Stimulated activated CD4-positive, alpha-beta T cell treated with anti-CD3 and anti-CD28 coated beads, Interleukin-1b, Interleukin-23, amount 100 ng/mL, for 48 hours (primary cell): ENCODE data around the gene DNASE1L3.
A peak's percentile ranks its signal among the peaks of the same experiment; 100 is the strongest.

Experiments used
- DNase-seq: peaks from one replicate; pipeline ENCODE4 v3.0.0-alpha.2; 2020

DNASE1L3 gene

DNA sequence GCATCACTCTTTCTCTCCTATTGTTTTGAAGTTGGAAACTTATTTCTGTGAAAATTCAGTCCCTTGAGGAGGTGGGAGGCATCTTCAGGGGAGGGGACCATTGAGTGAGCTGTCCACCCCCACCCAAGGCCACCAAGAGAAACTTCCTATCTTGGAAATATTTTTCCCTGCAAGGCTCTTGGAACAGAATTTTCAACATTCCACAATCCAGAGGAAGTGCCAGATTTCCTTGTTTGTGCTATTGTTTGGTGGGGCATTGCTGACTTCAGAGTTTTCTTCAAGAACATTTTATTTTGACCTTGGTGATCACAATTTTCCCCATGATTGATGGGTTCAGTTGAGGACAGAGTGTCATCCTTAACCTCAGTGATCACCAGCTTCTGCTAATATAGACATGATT lies 12.0 kb downstream of the DNASE1L3 start:
- DNase-seq = no peak

DNA sequence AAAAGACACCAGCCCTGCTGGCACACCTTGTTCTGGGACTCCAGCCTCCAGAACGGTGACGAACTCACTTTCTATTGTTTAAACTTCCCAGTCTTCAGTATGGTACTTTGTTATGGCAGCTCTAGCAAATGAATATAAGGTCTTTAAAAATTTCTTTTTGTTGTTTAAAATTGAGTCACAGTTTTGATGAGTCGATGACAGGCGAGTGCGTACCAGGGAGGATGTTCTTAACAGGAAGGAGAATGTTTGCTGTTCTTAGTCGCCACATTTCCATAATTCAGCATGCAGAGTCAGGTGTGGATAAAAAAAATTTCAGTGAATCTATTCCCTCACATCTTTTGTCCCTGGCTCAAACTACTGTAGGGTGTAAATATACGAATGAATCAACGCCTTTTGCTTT lies 12.4 kb downstream of the DNASE1L3 start:
- no peak for DNase-seq

DNA sequence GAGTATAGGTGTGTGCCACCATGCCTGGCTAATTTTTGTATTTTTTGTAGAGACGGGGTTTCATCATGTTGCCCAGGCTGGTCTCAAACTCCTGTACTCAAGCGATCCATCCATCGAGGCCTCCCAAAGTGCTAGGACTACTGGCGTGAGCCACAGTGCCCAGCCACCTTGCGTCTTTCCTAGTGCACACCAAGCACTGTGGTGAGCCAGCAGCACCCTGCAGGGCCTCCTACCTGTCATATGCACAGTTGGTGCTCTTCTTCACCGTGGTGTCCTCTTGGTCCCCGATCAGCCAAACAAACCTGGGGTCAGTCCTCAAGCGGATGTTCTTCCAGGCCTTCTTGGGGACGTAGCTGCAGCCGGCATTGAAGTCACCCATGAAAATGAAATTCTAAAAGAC lies 13.2 kb downstream of the DNASE1L3 start:
- no peak for DNase-seq

DNA sequence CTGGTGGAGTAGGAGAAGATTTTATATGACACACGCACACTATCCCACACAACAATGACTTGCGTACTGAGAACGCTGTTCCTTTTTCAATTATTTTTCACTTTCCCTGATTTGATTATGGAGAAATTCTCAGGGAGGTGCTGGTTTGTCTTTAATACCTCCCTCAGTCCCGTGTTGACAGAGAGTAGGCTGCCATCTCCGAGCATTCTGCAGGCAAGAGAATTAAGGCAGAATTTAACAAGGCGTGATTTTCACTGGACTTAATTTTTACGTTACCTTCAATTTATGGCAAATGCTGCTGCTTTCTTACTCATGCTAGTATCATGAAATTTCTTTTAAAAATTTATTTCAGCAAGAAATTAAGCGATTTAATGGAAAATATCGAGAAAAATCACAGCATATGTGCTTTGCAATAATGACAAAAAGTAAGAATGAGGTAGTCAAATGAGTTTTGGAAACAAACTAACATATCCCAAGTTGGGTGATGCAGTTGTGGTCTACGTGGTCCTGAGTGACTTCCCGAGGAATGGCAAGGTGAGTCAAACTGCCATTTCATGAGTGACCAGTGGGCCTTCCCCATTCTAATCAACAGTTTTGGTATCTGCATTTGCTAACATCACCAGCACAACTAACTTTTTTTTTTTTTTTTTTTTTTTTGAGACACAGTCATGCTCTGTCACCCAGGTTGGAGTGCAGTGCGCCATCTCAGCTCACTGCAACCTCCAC lies 16.9 kb downstream of the DNASE1L3 start:
- DNase-seq = no peak

DNA sequence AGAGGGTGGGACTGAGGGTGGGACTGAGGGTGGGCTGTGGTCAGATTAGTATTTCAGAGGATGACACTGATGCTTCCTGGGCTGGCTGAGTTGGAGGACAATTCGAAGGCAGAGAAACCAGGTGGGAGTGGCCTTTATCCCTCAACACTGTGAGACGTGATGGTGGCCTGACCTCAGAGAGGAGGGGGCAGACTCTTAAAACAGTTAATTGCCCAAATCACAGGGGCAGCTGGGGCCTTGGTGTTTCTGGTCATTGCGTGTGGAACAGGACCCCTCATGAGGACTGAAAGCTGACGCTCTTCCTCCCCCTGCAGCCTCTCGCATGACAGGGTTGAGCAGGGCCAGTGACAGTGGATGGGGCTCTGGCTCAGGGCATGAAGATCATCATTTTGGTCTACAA lies 18.7 kb downstream of the DNASE1L3 start:
- no peak for DNase-seq

DNA sequence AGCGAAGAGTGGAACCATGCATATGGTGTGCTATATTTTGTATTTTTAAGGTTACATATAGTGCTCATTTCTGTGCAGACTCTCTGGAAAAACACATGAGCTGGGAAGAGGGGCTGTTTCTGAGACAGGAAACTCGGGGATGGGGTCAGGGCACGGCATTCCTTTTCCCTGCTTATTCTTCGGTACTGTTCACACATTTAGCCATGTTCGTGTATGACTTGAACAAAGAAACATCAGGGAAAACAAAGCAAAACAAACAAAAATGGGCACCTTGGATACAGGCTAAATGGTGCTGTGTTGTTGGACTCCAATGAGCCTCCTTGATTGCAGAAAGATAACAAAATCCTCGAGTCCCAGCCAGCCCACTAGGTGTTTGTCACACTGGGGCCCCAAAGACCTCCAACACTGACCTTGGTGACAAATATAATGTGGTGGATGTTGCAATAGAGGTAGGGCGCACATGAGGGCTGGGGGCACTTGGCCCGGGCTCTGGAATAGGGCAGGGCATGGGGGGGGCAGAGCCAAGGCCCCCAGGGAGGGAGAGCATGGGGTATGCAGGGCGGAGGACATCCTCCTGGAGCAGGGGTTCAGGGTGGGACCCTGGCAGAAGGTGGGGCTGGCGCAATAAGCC lies 19.3 kb downstream of the DNASE1L3 start:
- DNase-seq = no peak

DNA sequence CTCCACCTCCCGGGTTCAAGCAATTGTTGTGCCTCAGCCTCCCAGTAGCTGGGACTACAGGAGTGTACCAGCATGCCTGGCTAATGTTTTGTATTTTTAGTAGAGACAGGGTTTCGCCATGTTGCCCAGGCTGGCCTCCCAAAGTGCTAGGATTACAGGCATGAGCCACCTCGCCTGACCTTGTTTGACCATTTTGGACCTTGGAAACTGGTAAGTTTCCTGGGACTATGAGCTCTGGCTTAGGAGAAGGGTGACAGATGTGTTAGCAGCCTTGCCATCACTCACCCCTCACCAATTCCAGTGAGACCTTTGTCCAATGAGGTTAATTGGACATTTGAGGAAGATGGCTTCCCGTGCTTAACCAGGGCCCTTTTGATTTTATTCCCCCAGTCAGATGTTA lies 19.9 kb downstream of the DNASE1L3 start:
- no peak for DNase-seq

DNA sequence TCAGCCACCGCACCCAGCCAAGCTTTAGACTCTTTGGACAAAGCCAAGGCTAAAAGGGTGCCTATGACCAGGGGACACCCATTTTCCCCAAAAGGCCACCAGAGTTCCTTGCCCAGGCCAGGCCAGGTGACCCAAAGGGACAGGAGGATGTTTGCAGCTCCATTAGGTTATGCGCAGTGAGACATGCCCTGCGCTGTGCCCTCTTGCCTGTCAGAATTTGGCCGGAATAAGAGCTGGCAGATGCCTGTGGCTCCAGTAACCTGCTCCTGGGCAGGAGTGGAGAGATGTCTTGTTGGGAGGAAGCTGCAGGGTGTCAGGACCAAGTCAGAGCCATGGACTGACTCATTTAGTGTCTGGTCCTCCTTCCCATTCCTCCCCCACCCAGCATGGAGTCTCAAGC lies 20.5 kb downstream of the DNASE1L3 start:
- DNase-seq = no peak

DNA sequence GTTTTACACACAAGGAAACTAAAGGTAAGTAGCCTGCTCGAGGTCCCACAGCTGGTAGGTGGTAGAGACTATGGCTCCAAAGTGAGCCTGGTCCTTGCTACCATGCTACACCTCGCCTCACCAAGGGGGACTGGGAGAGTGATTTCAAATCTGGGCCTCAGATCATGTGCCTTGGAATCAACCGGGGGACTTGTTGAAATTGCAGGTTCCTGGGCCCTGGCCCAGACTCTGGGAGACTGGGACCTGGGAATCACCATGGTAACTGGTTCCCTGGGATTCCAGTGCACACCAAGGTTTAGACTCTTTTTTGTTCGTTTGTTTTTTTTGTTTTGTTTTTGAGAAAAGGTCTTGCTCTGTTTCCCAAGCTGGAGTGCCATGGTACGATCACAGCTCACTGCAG lies 21.1 kb downstream of the DNASE1L3 start:
- DNase-seq = no peak

DNA sequence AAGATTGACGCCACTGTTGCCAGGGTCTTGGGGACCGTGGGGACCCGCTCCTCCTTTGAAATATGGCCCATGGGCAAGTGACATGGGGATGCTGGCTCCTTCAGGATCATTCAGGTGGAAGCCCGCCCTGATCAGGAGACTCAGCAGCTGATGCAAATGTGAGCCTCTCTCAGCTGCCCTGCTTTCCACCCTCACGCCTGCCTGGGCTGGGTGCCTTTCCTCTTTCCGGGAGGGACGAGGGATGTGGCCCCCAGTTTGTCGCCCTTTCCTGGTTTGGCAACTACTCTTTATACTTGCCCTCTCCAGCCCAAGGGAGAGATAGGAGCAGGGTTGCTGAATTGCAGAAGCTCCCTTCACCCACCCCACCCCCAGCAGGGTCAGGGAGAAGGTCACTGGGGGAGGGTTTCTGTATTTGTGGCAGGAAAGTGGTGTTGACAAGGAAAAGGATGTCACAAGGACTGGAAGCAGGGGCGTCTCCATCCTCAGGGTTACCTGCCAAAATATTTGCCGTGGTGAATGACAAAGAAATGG lies 21.8 kb downstream of the DNASE1L3 start:
- no peak for DNase-seq

DNA sequence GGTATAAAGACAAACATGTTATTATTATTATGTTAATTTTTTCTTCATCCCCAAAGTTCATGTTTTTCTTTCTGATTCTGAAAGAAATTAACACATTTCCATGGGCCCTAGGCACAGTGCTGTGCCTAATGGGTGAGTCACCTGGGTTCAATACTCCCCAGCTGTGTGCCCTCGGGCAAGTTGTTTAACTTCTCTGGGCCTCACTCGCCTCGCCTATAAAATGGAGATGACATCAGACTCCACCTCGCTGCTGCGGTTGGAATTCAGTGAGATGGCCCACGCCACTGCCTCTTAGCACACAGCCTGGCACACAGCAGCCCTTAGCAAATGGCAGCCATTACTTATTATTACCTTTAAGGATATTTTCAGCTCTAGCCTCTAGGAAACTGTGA lies 22.6 kb downstream of the DNASE1L3 start:
- no peak for DNase-seq

DNA sequence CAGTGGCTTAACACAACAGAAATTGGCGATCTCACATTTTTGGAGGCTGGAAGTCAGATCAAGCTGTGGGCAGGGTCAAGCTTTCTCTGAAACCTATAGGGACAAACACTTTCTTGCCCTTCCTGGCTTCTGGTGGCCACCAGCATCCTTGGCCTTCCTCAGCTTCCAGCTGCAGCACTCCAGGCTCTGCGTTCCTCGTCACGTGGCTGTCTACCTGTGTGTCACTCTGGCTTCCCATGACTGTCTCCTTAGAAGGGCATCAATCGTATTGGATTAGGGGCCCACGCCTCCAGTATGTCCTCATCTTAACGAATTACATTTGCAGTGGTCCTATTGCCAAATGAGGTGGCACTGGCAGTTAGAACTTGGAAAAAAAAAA lies 25.8 kb downstream of the DNASE1L3 start:
- no peak for DNase-seq

DNA sequence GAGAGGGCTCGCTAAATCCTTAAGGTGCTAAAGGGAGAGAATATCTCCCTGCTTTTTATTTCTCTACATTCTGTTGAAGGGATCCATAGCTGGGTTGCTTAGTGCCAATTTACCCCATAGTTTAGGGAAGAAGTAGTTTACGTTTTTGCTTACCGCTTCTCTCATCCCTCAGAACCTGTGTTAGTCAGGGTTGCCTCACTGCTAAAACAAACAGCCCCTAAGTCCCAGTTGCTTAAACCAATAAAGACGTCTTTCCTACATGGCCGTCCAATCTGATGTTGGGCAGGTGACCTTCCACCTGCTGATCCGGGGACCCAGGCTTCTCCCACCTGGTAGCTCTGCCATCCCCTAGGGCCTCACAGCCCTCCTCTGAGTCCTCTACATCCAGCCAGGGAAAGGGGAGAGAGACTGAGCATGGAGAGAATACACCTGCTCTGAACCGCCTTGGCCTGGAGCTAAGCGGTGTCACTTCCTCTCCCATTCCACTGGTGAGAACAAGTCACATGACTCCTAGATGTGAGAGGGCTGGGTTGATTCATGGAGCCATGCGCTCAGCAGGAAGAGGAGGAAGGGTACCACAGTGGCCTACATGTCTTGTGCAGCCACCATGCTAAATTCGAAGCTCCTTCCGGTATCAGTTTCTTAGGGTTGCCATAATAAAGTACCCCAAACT lies 26.3 kb downstream of the DNASE1L3 start:
- no peak for DNase-seq

DNA sequence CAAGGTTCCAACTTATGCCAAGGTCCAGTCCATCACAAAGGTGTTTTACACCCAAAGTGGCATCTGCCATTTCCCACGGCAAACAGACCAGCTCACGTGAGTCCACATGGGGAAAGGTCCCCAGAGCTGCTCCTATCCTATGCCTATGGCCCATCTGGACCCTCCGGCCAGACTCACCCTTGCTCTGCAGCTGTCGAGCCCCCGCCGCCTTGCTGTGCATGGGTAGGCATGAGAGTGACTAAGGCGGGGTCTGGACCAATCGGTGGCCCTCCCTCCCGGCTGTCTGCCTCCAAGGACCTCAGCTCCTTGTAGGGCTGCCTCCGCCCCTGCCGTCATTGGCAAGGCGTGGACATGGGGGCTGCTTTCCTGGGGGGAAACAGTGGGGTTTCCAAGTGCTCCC lies 26.9 kb downstream of the DNASE1L3 start:
- no peak for DNase-seq

DNA sequence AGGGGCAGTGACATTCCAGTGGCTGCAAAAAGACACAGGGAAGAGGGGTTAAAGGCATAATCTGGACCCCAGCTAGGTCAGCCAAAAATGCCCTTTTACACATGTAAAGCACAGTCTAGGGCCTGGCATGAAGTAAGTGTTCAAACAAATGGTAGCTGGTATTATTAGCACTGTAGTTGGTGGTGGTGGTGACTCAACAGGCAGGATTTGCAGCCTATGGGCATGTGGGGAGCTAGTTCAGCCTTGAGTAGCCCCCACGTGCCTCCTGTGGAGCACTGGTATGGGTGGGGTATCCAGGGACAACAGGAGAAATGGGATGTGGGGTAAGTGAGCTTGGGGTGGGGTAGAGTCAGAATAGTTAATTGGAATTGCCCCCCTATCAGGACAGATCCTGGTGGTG lies 27.6 kb downstream of the DNASE1L3 start:
- DNase-seq = no peak

DNA sequence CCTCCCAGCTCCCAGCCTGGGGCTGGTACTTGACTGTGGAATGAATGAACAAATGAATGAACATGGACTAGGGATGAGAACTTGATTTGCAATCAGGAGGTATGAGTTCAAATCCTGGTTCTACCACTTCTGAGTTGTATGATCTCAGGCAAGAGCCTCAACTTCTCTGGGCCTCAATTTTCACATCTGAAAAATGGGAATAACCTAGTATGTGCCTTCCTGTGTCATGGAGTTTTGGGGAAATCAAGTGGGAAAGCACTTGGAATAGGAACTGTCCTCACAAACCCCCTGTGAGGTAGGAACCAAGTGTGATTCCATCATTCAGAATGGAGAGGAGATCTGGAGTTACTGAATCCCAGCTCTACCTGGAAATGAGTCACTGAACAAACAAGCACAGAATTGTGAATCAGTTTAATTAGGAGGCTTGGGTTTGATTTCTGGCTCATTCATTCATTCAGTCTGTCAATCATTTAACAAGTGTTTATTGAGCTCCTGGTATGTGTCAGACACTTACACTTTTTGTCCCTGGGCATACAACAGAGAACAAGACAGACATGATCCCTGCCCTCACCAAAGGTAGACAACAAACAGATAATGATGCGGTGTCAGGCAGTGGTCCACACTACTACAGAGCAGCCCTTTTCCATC lies 29.7 kb downstream of the DNASE1L3 start:
- no peak for DNase-seq

DNA sequence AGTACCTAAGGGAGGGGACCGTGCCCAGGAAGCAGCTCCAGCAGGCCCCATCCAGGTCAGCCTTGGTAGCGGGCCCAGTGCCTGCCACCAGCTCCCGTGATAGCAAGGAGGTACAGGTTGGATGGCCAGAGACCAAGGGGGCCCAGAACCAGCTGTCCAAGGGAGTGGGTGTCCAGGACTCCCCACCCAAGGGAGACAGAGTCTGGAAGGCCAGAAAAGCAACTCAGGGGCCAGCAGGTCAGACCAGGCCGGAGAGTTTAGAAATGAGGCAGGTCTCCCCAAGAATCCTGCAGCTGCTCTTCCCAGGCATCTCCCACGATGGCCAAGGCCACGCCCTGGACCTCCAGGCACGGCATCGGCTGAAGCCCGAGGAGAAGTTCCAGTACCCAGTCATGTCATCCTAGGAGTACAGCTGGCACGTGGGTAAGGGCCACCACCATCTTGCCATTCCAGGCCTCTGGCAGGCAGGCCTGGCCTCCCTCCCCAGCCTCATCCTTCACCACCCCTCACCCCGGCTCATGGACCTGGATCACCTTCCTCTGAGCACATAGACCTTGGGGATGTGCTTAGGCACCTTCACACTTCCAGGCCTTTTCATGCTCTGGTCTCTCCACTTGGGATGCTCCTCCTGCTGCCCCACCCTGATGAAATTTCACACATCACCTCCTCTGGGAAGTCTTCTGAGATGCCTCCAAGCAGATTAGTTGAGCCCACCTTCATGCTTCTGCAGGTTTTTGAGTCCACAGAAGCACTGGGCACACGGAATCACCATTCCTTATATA lies 30.5 kb downstream of the DNASE1L3 start:
- DNase-seq = no peak

DNA sequence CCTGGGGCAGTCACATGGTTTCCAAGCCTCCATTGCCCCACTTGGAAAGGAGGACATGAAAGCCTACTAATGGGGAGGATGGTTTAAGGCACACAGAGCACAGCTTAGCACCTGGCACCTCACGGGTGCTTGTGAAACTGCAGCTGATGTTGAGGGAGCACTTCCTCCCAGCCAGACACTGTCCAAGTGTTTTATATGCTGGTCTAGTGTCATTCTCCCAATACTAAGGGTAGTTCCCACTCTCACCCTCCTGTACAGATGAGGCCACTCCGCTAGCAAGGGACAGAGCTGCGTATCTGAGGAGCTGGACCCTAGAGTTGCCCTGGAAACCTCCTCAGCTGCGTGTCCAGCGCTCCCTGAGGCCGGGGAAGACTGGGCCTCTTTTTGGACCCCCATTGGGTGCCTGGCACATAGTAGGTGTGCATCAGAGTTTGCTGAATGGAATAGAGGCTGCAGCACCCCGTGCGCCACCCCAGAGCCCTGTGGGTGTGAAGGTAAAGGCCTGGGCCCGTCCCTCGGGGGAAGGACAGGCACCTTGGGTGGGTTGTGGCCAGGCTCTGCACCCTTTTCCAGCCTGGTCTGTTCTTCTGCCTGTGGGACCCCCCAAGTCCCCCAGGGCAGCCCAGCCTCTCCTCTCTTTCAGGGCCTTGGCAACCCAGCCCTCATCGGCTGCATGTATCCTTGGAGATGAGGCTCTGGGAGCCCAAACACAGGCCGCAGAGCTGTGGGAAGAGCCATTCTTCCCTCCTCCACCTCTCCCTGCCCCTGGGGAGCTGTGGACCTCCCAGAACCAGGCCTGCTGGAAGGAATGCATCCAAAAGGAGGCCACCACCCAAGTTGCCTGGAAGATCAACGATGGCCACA lies 31.3 kb downstream of the DNASE1L3 start:
- DNase-seq = no peak

DNA sequence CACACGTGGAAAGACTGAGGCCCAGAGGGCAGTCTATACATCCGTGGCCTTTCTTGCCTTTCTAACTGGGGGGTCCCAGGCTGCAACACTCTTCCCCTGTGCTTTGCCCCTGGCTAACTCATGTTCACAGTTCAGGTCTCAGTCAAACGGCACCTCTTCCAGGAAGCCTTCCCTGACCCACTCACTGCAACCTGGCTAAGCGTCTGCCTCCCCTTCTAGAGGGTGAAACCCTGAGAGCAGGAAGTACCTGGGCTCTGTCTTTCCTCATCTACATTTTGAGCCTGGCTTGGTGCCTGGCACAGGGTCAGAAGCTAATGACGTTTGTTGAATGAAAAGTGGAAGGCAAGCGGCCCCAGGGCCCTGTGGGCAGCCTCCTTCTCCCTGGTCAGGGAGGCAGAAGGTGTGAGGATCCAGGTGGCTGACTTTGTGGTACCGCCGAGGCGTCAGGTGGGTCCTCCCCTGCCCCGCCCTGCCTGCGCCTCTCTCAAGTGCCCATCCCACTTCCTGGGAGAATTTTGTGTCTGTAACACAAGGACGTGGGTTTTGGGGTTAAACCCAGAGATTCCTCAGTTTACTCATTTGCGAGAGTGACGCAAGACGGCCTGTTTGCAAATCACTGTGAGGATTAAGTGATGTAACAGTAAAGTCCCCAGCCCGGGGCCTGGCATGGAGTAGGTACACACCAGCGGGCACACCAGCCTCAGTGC lies 32.1 kb downstream of the DNASE1L3 start:
- no peak for DNase-seq

DNA sequence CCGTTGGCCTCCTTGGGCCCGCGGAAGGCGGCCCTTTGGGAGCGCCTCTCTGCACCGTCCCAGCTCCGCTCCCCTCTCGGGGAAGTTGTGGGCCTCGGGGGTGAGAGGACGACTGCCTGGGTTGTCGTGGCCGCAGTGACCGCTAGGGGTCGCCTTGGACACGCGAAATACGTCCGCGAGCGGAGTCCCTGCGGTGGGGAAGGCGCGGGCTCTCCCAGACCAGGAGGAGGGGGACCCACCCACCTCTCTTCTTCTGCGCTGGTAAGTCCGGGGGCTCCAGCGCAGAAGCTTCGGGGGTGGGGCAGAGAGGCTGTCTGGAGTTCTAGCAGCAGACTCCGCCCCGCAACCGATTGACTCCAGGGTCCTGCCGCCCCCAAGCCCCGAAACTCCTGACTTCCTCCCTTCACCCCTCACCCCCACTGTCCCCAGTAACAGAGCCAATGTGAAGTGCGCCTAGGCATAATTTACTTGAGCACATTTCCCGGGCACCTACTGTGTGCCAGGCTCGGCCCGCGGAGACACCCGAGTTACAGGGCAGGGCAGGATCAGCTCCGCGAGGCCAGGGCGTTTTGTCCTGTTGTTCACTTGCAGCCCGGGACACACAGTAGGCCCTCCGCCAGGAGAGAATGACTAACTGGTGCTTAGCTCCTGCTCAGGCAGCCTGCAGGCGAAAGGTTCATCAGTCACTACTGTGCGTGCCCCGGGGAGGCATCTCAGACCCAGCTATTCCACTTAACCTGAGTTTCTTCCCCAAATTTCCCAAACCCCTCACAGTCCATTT lies 32.8 kb downstream of the DNASE1L3 start:
- peak; percentile 88 for DNase-seq
